A673 (cell line): ENCODE data around the gene ZNF3.

ENCODE experiments used
- CTCF ChIP-seq: fragments of 300-800, 200-600 bp; sonication (generic); conservative IDR thresholded peaks from 2 replicates; pipeline ENCODE4 v1.5.1; 2017; ENCODE audit warnings: low read depth, mild to moderate bottlenecking, antibody characterized with exemption, low read length, moderate library complexity, mixed read lengths
- EZH2 ChIP-seq: fragments of 200-600 bp; sonication (generic); IDR thresholded peaks from 2 replicates; pipeline ENCODE4 v1.6.1; 2017; ENCODE audit warnings: borderline replicate concordance, low read depth, mild to moderate bottlenecking, mixed read lengths, antibody characterized with exemption, low read length; ENCODE audit not compliant: poor library complexity, severe bottlenecking

GRCh38 chr7:100057006-100057405 is 24.5 kb downstream of the ZNF3 start:
- TF ChIP-seq CTCF = no peak
- TF ChIP-seq EZH2 = no peak
